SH-SY5Y (cell line): Measurements from ENCODE around the gene CGNL1.

Source experiments
- GATA2 ChIP-seq: IDR thresholded peaks from 2 replicates; pipeline ENCODE4 v1.6.1; 2011; ENCODE audit warnings: mild to moderate bottlenecking, low read depth, low read length
- GATA3 ChIP-seq: IDR thresholded peaks from 2 replicates; pipeline ENCODE4 v1.6.1; 2011; ENCODE audit warnings: low read depth, mild to moderate bottlenecking, low read length, moderate library complexity

DNA sequence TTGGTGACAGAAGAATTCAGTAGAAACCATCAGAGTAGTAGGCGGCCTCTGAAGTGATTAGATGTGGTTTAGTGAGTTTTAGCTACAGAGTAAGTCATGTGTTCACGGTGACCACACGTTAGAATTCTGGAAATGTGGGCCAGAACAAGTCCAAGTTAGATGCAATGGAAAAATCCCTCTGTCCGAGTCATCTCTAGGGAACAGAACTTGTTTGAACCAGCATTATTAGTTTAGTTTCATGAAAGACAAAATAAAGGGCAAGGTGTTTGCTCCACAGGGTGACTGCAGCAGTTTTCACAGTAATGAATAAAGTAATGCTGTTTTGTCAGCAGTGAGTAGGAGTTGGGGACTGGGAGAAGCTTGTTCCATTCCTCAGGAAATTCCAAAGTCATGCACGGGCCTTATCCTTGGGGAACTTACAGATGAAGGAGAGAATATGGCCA, 100.2 kb downstream of the CGNL1 start:
- no peak for TF ChIP-seq GATA2
- TF ChIP-seq GATA3 = no peak
